ENCODE data around the gene BRICD5. TPM values are rescaled to one million over a fixed set of nuclear protein-coding genes. Genes with fewer than 3 reads are reported as not detected.

Gene BRICD5
- total RNA-seq, 1 donor from 2014 or later, result 0.53 TPM

DNA sequence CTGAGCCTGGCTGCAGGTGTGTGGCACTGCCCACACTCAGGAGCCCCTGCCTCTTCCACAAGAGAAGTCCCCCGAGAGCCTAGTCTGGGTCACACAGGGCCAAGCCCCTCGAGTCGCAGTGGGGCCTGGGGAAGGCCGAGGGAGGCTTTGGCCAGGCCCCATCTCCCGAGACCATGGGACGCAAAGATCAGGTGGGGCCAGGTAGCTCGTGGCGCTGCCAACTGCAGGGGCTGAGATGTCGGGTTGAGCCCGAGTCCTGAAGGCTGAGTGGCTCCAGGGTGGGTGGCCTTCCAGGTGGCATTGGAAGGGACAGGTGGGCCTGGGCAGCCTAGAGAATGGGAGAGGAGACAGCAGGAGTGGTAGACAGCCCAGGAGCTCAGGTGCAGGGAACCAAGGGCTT is 48.8 kb downstream of the BRICD5 start:
- FAIRE-seq (no peak), DNase-seq (ENCODE audit: low read depth) (no peak)
- TF ChIP-seq, protein P1, sequence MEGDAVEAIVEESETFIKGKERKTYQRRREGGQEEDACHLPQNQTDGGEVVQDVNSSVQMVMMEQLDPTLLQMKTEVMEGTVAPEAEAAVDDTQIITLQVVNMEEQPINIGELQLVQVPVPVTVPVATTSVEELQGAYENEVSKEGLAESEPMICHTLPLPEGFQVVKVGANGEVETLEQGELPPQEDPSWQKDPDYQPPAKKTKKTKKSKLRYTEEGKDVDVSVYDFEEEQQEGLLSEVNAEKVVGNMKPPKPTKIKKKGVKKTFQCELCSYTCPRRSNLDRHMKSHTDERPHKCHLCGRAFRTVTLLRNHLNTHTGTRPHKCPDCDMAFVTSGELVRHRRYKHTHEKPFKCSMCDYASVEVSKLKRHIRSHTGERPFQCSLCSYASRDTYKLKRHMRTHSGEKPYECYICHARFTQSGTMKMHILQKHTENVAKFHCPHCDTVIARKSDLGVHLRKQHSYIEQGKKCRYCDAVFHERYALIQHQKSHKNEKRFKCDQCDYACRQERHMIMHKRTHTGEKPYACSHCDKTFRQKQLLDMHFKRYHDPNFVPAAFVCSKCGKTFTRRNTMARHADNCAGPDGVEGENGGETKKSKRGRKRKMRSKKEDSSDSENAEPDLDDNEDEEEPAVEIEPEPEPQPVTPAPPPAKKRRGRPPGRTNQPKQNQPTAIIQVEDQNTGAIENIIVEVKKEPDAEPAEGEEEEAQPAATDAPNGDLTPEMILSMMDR (IDR thresholded peaks at IDR 0.05; ENCODE audit: insufficient read depth, low read length, severe bottlenecking), result no peak
- Histone ChIP-seq H3K27me3 (ENCODE audit: control insufficient read depth, insufficient read depth, low read length) (no peaks in the 10 kb centered on the region), H3K4me3 (ENCODE audit: low read depth, low read length) (no peak overlapping the region), H3K36me3 (ENCODE audit: control insufficient read depth, insufficient read depth, low read length) (peaks cover 14% of the 10 kb centered on the region)

DNA sequence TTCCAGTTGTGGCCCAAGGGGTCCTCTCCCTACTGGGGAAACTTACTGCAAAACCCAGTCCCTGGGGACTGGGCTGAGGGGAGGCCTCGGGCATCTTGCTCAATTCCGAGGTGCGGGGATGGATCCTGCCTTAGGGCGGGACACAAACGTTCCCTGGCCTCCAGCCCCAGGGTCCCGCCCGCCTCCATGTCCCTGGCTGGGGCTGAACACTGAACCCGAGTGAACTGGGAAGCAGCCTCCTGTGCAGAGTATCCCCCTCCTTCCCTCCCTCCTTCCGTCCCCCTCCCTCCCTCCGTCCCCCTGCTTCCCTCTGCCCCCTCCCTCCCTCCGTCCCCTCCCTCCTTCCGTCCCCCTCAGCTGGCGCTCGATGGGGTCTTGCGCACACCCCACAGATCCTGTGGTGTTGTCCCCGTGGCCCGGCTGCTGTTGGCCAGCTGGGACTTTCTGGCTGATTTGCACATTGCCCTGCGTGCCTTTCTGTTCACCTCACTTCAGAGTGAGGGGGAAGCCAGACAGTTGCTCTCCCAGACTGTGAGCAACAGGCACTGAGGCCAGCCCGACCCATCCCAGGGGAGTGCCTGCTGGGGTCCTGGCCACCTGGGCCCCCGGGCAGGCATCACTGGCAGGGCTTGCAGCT is 49.6 kb downstream of the BRICD5 start:
- DNase-seq (ENCODE audit: low read depth), result no peak
- Histone ChIP-seq H3K36me3 (ENCODE audit: control insufficient read depth, insufficient read depth, low read length) (peaks cover 12% of the 10 kb centered on the region), H3K4me3 (ENCODE audit: low read depth, low read length) (no peak overlapping the region), H3K27me3 (ENCODE audit: control insufficient read depth, insufficient read depth, low read length) (no peaks in the 10 kb centered on the region)
- FAIRE-seq, result no peak
- TF ChIP-seq, protein P1 (IDR thresholded peaks at IDR 0.05; ENCODE audit: insufficient read depth, low read length, severe bottlenecking), result no peak

Other genes with a start within 250 kb of the BRICD5 start
- gene RPS2, start 246.0 kb downstream of the BRICD5 start, total RNA-seq, result 5,082 and 6,563 TPM in 2 replicates
- gene RNF151, start 244.0 kb downstream of the BRICD5 start, total RNA-seq, result not detected in 2 replicates
- 38.5 and 44.5 TPM in 2 replicates for gene TBL3, start 238.8 kb downstream of the BRICD5 start, total RNA-seq
- 1.6 and 2.0 TPM in 2 replicates for gene NOXO1, start 229.4 kb downstream of the BRICD5 start, total RNA-seq
- 16.1 and 18.4 TPM in 2 replicates for gene GFER, start 226.7 kb downstream of the BRICD5 start, total RNA-seq
- gene SYNGR3, start 220.9 kb downstream of the BRICD5 start, total RNA-seq, result 2.9 and 5.2 TPM in 2 replicates
- gene ZNF598, start 201.0 kb downstream of the BRICD5 start, total RNA-seq, result 26.3 and 31.9 TPM in 2 replicates
- gene NPW, start 191.1 kb downstream of the BRICD5 start, total RNA-seq, result 0.13 TPM in 1 of 2 replicates, not detected in the other
- gene NHERF2, start 184.0 kb downstream of the BRICD5 start, total RNA-seq, result 15.8 and 20.1 TPM in 2 replicates
- gene NTHL1, start 163.0 kb downstream of the BRICD5 start, total RNA-seq, result 18.6 and 44.0 TPM in 2 replicates
- 25.0 and 34.7 TPM in 2 replicates for gene TSC2, start 162.9 kb downstream of the BRICD5 start, total RNA-seq
- gene PKD1, start 75.0 kb downstream of the BRICD5 start, total RNA-seq, result 56.1 and 114 TPM in 2 replicates
- gene RAB26, start 62.2 kb downstream of the BRICD5 start, total RNA-seq, result 0.26 and 0.90 TPM in 2 replicates
- gene TRAF7, start 55.1 kb downstream of the BRICD5 start, total RNA-seq, result 47.4 and 50.2 TPM in 2 replicates
- gene CASKIN1, start 14.3 kb downstream of the BRICD5 start, total RNA-seq, result under 0.01 and 1.8 TPM in 2 replicates
- 10.9 and 11.6 TPM in 2 replicates for gene MLST8, start 5.4 kb downstream of the BRICD5 start, total RNA-seq
- gene PGP, start 4.0 kb upstream of the BRICD5 start, total RNA-seq, result 9.1 and 9.5 TPM in 2 replicates
- gene E4F1, start 12.7 kb upstream of the BRICD5 start, total RNA-seq, result 26.6 and 34.4 TPM in 2 replicates
- under 0.01 and 0.64 TPM in 2 replicates for gene DNASE1L2, start 25.6 kb upstream of the BRICD5 start, total RNA-seq
- gene ECI1, start 40.7 kb upstream of the BRICD5 start, total RNA-seq, result 87.8 and 140 TPM in 2 replicates
- gene RNPS1, start 57.3 kb upstream of the BRICD5 start, total RNA-seq, result 73.5 and 84.7 TPM in 2 replicates
- under 0.01 and 0.51 TPM in 2 replicates for gene ABCA3, start 129.9 kb upstream of the BRICD5 start, total RNA-seq
- gene CCNF, start 218.6 kb upstream of the BRICD5 start, total RNA-seq, result 3.9 and 5.4 TPM in 2 replicates
- 0.53 and 0.64 TPM in 2 replicates for gene TEDC2, start 249.2 kb upstream of the BRICD5 start, total RNA-seq

Data from bronchial epithelial cell (primary cell).